ENCODE results near the gene SLC22A31.

DNA sequence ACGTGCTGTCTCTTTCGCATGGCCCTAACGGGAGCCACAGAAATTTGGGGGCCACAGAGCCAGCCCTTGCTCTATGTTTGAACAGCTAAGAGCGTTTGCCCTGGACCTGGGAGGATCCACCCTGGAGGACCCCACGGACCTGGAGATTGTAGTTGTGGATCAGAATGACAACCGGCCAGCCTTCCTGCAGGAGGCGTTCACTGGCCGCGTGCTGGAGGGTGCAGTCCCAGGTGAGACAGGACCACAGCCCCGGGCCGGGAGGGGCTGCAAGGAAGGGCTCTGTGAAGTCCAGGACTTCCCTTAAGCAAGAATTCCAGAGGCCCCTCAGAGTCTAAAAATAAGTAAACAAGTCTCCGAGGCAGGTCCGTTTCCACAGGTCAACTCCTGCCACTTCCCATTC lies 16.9 kb downstream of the SLC22A31 start:
- no peak for TF ChIP-seq CTCF (IDR thresholded peaks at IDR 0.05)
- TF ChIP-seq POLR2A (IDR thresholded peaks at IDR 0.05): no peak
